ENCODE data around the gene RPL10. TPM values are rescaled to one million over a fixed set of nuclear protein-coding genes. Genes with fewer than 3 reads are reported as not detected.

Gene RPL10
- total RNA-seq, 1 donor from 2014 or later = 3,070 TPM

DNA sequence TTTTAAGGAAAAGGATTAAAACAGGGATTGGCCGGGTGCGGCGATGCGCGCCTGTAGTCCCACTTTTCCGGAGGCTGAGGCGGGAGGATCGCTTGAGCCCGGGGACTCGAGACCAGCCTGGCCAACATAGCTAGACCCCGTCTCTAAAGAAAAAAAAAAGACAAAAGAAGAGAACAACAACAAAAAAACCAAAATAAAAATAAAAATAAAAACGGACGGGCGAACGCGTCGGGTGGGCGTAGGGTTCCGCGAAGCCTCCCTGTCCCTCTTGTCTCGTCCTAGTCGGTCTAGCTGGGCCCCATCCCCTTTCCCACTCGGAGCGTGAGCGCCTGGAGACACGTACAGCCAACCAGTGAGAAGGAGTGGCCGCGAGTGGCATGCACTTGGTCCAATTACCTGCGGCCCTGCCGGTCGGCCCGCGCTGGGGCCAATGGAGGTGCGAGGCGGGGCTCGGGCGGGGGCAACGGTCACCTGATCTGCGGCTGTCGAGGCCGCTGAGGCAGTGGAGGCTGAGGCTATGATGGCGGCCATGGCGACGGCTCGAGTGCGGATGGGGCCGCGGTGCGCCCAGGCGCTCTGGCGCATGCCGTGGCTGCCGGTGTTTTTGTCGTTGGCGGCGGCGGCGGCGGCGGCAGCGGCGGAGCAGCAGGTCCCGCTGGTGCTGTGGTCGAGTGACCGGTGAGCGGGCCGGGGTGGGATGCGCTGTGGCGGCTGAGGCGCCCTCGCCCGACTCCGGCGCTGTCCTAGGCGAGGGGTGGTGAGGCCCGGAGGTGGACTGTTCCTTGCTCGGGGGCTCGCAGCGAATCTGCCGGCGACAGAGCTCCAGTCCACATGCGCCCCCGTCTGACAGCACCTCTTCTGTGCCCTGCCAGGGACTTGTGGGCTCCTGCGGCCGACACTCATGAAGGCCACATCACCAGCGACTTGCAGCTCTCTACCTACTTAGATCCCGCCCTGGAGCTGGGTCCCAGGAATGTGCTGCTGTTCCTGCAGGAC lies 30.3 kb downstream of the RPL10 start, which contains the start of gene ATP6AP1:
Gene ATP6AP1, plus strand, starts transcription at position 502 of the 996 bp plus-strand sequence. Its CDS starts 16 bp downstream, at position 518.
- intact Hi-C loops (cut with micrococcal nuclease) = loop anchor here (1.0 to 2.0 kb wide), 4 partner anchors 8 to 62 kb away; partner anchors contain the start of genes PLXNA3 and SLC10A3

DNA sequence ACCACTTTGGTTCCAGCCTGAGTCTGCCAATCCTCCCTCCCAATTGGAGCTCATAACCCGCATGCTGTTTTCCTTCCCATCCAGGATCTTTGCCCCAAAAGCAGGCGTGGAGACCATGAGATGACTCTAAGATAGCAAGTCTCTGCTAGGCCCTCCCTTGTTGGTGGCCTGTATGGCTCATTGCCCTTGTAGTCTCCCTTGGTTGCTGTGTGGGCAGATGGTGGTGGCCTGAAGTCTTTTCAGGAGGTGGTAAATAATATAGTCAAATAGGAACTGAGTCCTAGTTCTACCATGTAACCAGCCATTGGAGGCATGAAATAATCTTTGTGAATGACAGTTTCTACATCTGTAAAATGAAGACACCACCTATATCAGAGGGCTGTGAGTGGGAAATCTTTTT lies 31.5 kb downstream of the RPL10 start:
- intact Hi-C loops (cut with micrococcal nuclease) = loop anchor here (2.0 kb wide), 2 partner anchors 29 to 61 kb away; partner anchors contain the start of genes PLXNA3 and SLC10A3

DNA sequence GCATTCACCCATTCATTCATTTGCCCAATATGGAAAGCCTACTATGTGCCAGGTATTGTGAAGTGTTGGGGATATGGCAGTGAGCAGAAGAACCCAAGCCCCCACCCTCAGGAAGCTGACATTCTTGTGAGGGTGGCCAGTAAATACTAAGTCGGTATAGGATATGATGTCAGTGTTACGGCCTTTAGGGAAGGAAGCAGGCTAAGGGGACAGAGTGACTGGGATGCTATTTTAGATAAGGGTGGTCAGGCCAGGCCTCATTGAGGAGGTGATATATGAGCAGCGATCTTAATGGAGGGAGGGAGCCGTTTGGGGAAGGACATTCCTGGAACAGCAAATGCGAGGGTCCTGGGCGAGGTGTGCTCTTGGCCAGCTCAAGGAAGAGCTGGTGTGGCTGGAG lies 32.3 kb downstream of the RPL10 start:
- intact Hi-C loops (cut with micrococcal nuclease) = no loop called here

DNA sequence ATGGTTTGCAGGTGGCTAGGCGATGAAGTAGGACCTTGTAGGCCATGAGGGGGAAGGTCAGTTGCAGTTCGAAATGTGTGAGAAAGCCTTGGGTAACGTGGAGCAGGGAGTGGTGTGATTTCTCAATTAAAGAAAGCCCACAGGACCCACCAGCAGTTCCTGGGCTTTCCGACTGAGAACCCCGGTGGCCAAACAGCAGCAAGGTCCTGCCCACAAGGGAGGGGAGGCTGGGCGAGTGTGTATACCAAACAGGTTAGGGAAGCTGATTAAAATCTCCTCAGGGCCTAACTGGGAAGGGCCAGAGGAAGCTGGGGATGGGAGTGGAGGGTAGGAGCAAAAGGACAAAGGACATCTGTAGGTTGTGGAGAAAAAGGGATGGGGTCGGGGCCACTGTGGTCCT lies 32.7 kb downstream of the RPL10 start:
- intact Hi-C loops (cut with micrococcal nuclease) = no loop called here

DNA sequence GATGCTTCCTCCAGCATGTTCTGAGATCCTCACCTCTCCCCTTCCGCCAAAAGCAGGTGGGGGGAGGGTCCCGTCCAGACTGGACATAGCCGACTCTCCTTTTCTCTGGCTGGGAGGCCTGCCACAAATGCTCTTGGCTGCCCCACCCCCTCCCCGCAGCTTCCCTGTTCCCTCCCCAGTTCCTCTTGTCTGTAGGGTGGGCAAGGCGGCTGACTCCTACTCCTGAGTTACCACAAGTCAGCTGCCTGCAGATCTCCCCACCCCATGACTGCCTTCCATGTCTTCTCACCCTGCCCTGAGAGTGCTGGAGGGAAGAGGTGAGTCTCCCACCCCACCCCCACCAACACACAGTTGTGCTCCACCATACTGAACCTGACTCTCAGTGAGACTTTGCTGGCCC lies 33.2 kb downstream of the RPL10 start:
- intact Hi-C loops (cut with micrococcal nuclease) = no loop called here

DNA sequence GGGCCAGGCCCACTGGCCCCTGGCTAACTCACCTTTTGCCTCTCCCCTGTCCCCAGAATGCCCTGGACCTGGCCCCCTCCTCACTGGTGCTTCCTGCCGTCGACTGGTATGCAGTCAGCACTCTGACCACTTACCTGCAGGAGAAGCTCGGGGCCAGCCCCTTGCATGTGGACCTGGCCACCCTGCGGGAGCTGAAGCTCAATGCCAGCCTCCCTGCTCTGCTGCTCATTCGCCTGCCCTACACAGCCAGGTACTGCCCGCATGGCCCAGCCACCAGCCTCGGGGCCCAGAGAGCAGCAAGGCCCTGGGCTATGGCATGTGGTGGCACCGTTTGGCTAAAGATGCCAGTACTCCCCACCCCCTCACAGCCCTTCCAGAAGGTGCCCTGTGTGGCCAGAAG lies 34.0 kb downstream of the RPL10 start:
- intact Hi-C loops (cut with micrococcal nuclease) = no loop called here

DNA sequence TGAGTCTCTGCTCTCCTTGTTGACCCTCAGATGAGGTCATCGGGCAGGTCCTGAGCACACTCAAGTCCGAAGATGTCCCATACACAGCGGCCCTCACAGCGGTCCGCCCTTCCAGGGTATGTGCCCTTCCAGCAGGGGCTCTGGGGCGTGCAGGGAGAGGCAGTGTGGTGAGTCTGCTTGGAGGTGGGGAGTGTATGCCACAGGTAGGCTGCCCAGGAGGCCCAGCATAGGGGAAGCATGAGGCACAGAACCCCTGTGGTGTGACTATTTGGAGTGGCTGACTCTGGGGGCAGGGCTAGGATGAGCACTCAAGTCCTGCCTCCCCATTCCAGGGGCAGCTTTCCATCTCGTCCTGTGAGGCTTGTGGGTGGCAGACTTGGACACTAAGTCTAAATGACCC lies 35.4 kb downstream of the RPL10 start:
- intact Hi-C loops (cut with micrococcal nuclease) = no loop called here

DNA sequence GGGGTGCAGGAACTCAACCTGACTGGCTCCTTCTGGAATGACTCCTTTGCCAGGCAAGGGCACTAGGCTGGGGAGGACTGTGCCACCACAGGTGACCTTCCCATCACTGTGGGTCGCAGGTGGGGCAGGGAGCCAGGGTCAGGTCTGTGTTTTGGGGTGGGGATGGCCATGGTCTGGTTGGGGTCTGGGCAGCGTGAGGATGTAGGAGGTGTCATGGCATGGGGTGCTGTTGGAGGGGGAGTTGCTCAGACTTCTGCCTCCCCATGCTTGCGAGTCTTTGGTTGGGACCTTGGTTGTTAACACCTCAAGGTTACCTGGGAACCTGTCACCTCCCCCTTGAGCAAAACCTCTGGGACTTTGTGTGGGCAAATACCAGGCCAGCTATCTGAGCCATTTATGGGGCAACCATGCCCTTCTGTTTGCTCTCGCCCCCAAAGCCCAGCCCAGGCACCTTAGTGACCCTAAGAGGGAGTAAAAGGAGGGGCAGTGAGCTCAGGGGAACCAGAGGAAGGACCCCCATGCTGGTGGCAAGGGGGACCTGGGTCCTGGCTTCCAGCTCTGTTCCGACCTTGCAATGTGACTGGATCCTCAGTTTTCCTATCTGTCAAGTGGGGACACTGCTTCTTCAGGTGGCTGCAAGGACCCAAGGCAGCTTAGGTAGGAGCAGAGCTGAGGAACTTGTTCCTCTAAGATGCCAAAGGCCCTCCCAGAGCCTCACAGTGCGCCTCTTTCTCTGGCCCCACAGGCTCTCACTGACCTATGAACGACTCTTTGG lies 36.4 kb downstream of the RPL10 start:
- intact Hi-C loops (cut with micrococcal nuclease) = loop anchor here (5.0 kb wide), 1 partner anchor 37 kb away; the partner anchor contains the start of gene RPL10

DNA sequence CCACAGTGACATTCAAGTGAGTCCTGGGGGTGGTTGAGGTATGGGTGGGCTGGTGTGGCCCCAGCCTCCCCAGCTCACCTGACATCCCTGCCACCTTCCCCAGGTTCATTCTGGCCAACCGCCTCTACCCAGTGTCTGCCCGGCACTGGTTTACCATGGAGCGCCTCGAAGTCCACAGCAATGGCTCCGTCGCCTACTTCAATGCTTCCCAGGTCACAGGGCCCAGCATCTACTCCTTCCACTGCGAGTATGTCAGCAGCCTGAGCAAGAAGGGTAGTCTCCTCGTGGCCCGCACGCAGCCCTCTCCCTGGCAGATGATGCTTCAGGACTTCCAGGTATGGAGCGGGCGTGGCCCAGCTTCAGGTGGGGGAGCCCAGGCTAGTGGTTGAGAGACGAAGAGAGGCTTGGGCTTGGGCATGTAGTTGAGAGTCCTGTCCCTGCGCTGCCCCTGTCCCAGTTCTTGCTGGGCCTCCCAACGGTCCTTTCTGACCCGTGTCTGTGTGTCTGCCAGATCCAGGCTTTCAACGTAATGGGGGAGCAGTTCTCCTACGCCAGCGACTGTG lies 37.1 kb downstream of the RPL10 start:
- intact Hi-C loops (cut with micrococcal nuclease) = loop anchor here (5.0 kb wide), 1 partner anchor 38 kb away; the partner anchor contains the start of gene RPL10

DNA sequence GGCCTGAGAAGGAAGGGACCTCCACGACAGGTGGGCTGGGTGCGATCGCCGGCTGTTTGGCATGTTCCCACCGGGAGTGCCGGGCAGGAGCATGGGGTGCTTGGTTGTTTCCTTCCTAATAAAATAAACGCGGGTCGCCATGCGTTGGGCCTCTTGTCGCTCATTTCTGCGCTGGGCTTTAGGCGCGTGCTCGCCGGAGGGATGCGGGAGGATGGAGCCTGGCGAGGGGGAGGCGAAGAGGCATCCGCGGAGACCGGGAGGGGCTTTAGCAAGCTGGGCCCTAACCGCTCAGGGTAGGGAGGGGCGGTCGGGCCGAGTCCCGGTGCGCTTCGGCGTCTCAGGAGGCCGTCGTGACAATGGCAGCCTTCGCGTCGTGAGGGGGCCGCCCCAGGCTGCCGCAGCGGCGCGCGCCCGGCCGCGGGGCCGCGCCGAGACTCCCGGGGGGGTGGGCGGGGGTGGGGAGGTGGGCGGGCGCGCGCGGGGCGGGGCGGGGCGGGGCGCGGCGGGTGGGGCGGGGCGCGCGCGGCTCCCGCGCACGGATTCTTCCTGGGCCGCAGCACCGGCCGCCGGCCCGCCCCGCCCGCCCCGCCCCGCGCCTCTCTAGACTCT lies 38.3 kb downstream of the RPL10 start:
- intact Hi-C loops (cut with micrococcal nuclease) = loop anchor here (1.0 to 5.0 kb wide), 3 partner anchors 8 to 66 kb away; partner anchors contain the start of genes ATP6AP1 and RPL10

DNA sequence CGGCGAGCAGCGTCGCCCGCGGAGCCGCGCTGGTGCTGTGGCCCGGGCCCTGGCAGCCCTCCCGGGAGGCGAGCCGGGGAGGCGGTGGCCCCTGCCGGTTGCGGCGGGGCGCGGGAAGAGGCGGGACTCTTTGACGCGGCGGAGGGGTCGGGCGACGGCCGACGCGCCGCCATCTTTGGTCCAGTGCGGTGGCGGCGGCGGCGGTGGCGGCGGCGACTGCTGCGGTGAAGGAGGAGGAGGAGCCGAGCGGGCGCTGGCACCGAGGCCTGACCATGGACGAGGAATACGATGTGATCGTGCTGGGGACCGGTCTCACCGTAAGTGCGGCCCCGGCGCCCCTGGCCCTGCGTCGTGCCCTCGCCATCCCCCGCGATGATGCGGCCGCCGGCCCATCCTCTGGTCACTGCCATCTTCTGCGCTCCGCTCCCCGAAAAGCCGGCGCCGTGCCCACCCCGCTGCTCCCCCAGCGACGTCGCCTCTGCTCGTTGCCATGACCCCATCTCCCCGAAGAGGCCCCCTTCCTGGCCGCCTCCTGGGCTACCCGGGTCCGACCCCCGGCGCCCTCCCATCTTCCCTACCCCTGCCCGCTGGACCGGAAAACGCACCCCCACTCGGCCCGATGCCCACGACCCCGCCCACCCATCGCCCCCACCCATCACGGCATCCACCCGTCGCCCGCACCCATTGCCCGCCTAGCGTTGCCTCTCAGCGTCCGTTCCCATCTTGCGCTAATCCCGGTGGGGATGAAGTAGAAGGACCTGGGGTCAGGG lies 39.0 kb downstream of the RPL10 start, which contains the start of gene GDI1:
Gene GDI1, plus strand, starts transcription at position 172 of the 770 bp plus-strand sequence. Its CDS starts 101 bp downstream, at position 273.
- intact Hi-C loops (cut with micrococcal nuclease) = loop anchor here (1.0 to 5.0 kb wide), 3 partner anchors 9 to 66 kb away; partner anchors contain the start of genes ATP6AP1 and RPL10

DNA sequence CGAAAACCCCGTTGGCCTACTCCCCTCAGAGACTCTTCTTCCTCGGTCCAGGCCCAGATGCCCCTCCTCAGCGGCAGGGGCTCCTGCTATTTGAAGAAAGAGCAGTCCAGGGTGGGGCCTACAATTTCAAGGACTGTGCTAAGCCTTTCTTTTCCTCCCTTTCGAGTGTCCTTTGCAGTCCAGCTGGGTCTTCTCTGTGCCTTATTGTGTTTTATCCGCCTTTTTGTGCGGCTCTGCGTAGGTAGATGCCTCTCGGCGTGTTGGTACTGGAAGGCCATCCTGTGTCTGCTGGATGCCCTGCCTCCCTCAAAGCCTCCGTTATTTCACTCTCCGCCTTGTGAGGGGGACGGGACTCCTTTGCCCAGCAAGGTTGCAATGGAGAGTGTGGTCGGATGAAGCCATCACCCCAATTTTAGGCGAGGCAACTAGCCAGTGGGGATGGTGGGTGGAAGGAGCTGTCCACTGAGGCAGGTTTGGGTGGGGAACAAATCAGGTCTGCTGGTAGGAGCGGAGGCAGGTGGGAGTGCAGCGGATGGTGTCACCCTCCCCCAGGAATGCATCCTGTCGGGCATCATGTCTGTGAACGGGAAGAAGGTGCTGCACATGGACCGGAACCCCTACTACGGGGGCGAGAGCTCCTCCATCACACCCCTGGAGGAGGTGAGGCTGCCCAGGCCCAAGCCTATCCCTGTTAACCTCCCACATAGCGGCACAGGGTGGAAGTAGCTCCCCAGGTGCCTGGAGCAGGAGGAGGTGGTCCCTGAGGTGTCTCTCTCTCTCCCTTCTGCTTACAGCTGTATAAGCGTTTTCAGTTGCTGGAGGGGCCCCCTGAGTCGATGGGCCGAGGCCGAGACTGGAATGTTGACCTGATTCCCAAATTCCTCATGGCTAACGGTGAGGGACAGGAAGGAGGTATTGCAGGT lies 40.1 kb downstream of the RPL10 start:
- intact Hi-C loops (cut with micrococcal nuclease) = loop anchor here (2.0 to 5.0 kb wide), 2 partner anchors 41 to 67 kb away; partner anchors contain the start of gene RPL10

DNA sequence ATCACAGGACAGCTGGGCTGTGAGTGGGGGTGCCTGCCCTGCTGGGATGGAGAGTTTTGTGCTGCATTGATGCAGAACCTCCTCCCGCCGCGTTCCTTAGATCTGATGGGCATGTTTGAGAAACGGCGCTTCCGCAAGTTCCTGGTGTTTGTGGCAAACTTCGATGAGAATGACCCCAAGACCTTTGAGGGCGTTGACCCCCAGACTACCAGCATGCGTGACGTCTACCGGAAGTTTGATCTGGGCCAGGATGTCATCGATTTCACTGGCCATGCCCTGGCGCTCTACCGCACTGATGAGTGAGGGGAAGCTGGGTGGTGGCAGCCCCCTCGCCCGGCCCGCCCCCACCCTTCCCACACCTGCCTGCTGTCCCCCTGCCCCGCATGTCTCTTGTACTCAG lies 41.7 kb downstream of the RPL10 start:
- intact Hi-C loops (cut with micrococcal nuclease) = loop anchor here (5.0 kb wide), 2 partner anchors 37 to 43 kb away; partner anchors contain the start of genes LAGE3 and RPL10

DNA sequence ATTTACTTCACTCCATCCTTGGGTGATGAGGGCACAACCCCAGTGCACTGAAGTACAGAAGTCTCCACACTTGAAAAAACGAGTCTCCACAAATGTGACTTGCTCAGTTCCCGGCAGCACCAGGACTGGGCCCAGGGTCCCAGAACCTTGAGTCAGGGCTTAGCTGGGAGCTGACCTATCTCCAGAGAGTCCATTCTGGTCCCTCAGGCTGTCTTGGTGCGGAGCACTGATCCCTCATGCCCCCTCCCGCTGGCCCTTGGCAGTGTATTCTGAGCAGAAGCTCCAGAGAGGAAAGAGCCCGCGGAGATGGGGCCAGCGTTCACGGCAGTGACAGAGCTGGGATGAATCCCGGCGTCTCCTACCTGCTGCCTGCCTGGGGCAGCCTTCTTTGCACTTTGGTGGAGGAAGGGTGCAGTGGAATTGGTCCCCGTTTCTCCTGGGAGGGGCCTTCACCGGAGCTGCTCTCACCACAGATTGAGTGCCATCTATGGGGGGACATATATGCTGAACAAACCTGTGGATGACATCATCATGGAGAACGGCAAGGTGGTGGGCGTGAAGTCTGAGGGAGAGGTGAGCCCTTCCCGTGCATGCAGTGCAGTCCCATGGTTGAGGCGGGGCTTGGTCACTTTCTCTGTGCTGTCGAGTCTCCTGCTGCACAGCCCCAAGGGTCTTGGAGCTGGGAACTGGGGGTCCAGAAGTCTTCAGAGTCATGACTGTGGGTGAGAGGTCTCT lies 42.6 kb downstream of the RPL10 start:
- intact Hi-C loops (cut with micrococcal nuclease) = loop anchor here (5.0 kb wide), 1 partner anchor 37 kb away; the partner anchor contains the start of gene LAGE3

DNA sequence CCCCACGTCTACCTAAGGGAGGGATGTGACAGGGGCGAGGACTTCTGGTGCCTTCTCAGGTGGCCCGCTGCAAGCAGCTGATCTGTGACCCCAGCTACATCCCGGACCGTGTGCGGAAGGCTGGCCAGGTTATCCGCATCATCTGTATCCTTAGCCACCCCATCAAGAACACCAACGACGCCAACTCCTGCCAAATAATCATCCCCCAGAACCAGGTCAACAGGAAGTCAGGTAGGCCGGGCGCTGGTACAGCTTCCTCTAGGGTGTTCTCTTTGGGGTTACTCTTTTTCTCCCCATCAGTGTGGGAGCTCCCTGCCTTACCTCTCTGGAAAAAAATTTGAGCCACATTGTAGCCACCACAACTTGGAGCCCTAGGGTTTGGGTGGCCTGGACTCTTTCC lies 43.4 kb downstream of the RPL10 start:
- intact Hi-C loops (cut with micrococcal nuclease) = loop anchor here (5.0 kb wide), 1 partner anchor 36 kb away; the partner anchor contains the start of gene LAGE3

DNA sequence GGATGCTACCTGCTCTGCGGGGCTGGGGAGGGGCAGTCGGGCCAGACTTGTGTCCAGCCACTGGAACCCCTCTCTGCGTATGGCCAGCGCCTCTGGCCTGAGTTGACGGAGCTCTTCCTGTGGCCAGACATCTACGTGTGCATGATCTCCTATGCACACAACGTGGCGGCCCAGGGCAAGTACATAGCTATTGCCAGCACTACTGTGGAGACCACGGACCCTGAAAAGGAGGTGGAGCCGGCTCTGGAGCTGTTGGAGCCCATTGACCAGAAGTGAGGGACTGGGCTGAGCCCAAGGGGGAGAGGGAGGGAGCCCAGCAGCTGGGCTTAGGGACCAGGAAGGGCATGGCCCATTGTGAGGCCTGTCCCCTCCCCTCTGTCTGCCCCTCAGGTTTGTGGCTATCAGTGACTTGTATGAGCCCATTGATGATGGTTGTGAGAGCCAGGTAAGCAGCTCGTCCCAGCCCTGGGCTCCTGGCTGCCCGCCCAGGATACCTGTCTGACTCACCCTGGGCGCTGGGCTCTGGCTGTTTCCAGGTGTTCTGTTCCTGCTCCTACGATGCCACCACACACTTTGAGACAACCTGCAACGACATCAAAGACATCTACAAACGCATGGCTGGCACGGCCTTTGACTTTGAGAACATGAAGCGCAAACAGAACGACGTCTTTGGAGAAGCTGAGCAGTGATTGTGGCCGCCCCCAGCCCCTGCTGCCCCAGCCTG lies 44.0 kb downstream of the RPL10 start:
- intact Hi-C loops (cut with micrococcal nuclease) = loop anchor here (5.0 kb wide), 1 partner anchor 35 kb away; the partner anchor contains the start of gene LAGE3

DNA sequence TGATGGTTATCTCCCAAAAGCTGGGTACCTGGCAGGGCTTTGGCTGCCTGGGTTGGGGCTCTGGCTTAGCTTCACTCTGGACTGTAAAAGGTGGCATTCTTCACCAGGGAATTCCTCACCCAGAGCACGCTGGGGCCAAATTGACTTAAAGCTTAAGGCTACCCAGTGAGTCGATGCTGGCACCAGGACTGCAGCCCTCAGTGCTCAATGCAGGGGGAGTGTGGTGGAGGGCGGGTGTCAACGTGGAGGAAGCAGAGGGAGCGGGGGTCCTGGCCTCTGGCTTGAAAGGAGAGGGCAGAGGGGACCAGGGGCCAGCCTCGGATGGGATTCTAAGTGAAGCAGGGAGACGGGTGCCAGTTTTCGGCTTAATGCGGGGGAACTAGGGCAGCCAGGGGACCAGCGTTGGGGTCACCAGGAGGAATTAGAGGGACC lies 45.3 kb downstream of the RPL10 start:
- intact Hi-C loops (cut with micrococcal nuclease) = loop anchor here (5.0 kb wide), 1 partner anchor 34 kb away; the partner anchor contains the start of gene LAGE3
